Endothelial cell of umbilical vein (primary cell): Measurements from ENCODE around the gene EIF1AX. TPM values are rescaled to one million over a fixed set of nuclear protein-coding genes. Genes with fewer than 3 reads are reported as not detected.

Experiments
- BruUV-seq: library from RNA; stranded (reverse); fragments of 400-500 nt; replicated peaks from 2 replicates; lab custom pipeline; 2021; lab: Mats Ljungman, UMichigan
- CTCF ChIA-PET: fragments of 300-600, 350-600 bp; sonication (Branson Sonifier 250); formaldehyde crosslinking; loops from one replicate; lab custom pipeline; 2021; ENCODE audit warnings: antibody characterized with exemption, inconsistent platforms; lab: Charles Lee
- POLR2A ChIA-PET: fragments of 300-600, 350-600 bp; sonication (Branson Sonifier 250); formaldehyde crosslinking; loops from one replicate; lab custom pipeline; 2021; ENCODE audit warnings: antibody characterized with exemption, inconsistent platforms; lab: Charles Lee
- DNase-seq: peaks from one replicate; pipeline ENCODE4 v3.0.0-alpha.2; 2011; ENCODE audit warnings: low read depth, low spot score
- FAIRE-seq: peaks from 2 replicates; lab custom pipeline; 2011; peaks lifted over from hg19 to GRCh38; lab: Jason Lieb, UNC
- H2AFZ ChIP-seq: 2 replicates; pipeline ENCODE4 v1.6.0; 2012; ENCODE audit warnings: low read depth, low read length, control low read depth, inconsistent platforms
- H3K27ac ChIP-seq: 2 replicates; pipeline ENCODE4 v1.5.1; 2011; ENCODE audit warnings: low read depth, mild to moderate bottlenecking, control low read depth, low read length, moderate library complexity; ENCODE audit not compliant: insufficient read depth
- H3K27me3 ChIP-seq, 2 experiments: 2 replicates each; pipeline versions ENCODE4 v1.6.0 to v1.6.1; 2011; ENCODE audit warnings: low read length in 2 of 2, mixed read lengths in 1 of 2; ENCODE audit not compliant: control insufficient read depth in 2 of 2, insufficient read depth in 2 of 2
- H3K36me3 ChIP-seq, 2 experiments: 2 replicates in 1 of 2; 3 replicates in 1 of 2; pipeline ENCODE4 v1.5.1; 2011; ENCODE audit warnings: low read length in 2 of 2, mild to moderate bottlenecking in 1 of 2, moderate library complexity in 1 of 2; ENCODE audit not compliant: control insufficient read depth in 2 of 2, insufficient read depth in 2 of 2; ENCODE audit errors: extremely low read depth in 1 of 2
- H3K4me1 ChIP-seq: 3 replicates; pipeline ENCODE4 v1.5.1; 2011; ENCODE audit warnings: mild to moderate bottlenecking, low read length; ENCODE audit not compliant: control insufficient read depth, insufficient read depth; ENCODE audit errors: extremely low read depth
- H3K4me2 ChIP-seq: 2 replicates; pipeline ENCODE4 v1.6.1; 2011; ENCODE audit warnings: low read length, control low read depth, mixed read lengths; ENCODE audit not compliant: insufficient read depth
- H3K4me3 ChIP-seq, 3 experiments: fragments of 200-600 bp in 1 of 3; sonication (generic), shearing (Covaris generic) in 1 of 3; replicated peaks in 1 of 3; 2 replicates each; pipeline ENCODE4 v1.5.1; 2011 to 2016; ENCODE audit warnings: control low read depth in 3 of 3, low read length in 3 of 3, mild to moderate bottlenecking in 2 of 3, inconsistent platforms in 1 of 3, low read depth in 1 of 3, moderate library complexity in 1 of 3; ENCODE audit not compliant: insufficient read depth in 1 of 3
- H3K79me2 ChIP-seq: 2 replicates; pipeline ENCODE4 v1.6.0; 2012; ENCODE audit warnings: low read length, inconsistent platforms; ENCODE audit not compliant: control insufficient read depth, insufficient read depth
- H3K9ac ChIP-seq: replicated peaks from 2 replicates; pipeline ENCODE3; 2011; ENCODE audit warnings: low read length, control low read depth; ENCODE audit not compliant: insufficient read depth; ENCODE audit errors: extremely low read depth
- H3K9me1 ChIP-seq: replicated peaks from 3 replicates; pipeline ENCODE4 v1.6.0; 2011; ENCODE audit warnings: mild to moderate bottlenecking, low read length; ENCODE audit not compliant: control insufficient read depth, insufficient read depth; ENCODE audit errors: extremely low read depth
- H3K9me3 ChIP-seq: replicated peaks from 2 replicates; pipeline ENCODE4 v1.5.1; 2012; ENCODE audit warnings: low read length, inconsistent platforms; ENCODE audit not compliant: control insufficient read depth, insufficient read depth
- H4K20me1 ChIP-seq: replicated peaks from 2 replicates; pipeline ENCODE3; 2011; ENCODE audit warnings: mild to moderate bottlenecking, low read length; ENCODE audit not compliant: control insufficient read depth, insufficient read depth; ENCODE audit errors: extremely low read depth
- EZH2 ChIP-seq: IDR thresholded peaks from 2 replicates; pipeline ENCODE4 v1.6.1; 2012; ENCODE audit warnings: borderline replicate concordance, low read depth, mild to moderate bottlenecking, moderate library complexity, low read length, inconsistent platforms; ENCODE audit not compliant: severe bottlenecking
- GATA2 ChIP-seq: IDR thresholded peaks from 2 replicates; pipeline ENCODE4 v1.7.0; 2011; ENCODE audit warnings: low read depth, mild to moderate bottlenecking, moderate library complexity, mixed read lengths, low read length; ENCODE audit not compliant: insufficient read length, insufficient read depth
- JUN ChIP-seq: IDR thresholded peaks from 2 replicates; pipeline ENCODE4 v1.6.1; 2011; ENCODE audit warnings: borderline replicate concordance, low read depth; ENCODE audit not compliant: insufficient read length, insufficient read depth
- MYC ChIP-seq: IDR thresholded peaks from one replicate; pipeline ENCODE4 v1.6.1; 2011; ENCODE audit warnings: mild to moderate bottlenecking, low read depth, low read length
- POLR2A ChIP-seq: IDR thresholded peaks from 2 replicates; pipeline ENCODE4 v1.6.1; 2012; ENCODE audit warnings: low read depth, mild to moderate bottlenecking, control low read depth, low read length
- dilution Hi-C: fragments of 300-500 bp; cut with MboI; formaldehyde crosslinking; loops from one replicate; pipeline ENCODE4 v1.15.0; 2019; ENCODE audit warnings: low sequenced_read_pairs; ENCODE audit not compliant: extremely low pct_ligation_motif_present
- intact Hi-C: fragments of 100-400 bp; cut with micrococcal nuclease; formaldehyde crosslinking; loops from one replicate; pipeline ENCODE4 v1.10.0; 2022
- polyA plus RNA-seq, 4 experiments: library from polyadenylated mRNA; depleted of rRNA in 3 of 4; stranded (reverse) in 3 of 4; unstranded in 1 of 4; fragments of >200 nt; gene quantifications; 2 replicates each; pipeline versions ENCODE4 v1.2.1 to v1.2.3, GENCODE V29; 2011 to 2012; ENCODE audit warnings: missing spikeins in 1 of 4
- small RNA-seq: library from RNA; depleted of rRNA; stranded (forward); fragments of <200 nt; gene quantifications from one replicate; pipeline ENCODE3, GENCODE V24; 2012; ENCODE audit warnings: low replicate concordance, low read depth; ENCODE audit not compliant: insufficient read depth, insufficient read length
- total RNA-seq: library from RNA; stranded (reverse); gene quantifications from 2 replicates; pipeline ENCODE4 v1.2.3, GENCODE V29; 2021

EIF1AX gene
- total and polyA plus RNA-seq, 2 donors (not counting 3 experiments of a cell fraction or from before 2014, with no cell fraction given) = 12.8 to 89.4 TPM

GRCh38 chrX:20080277-20080676 lies 61.4 kb downstream of the EIF1AX start:
- Histone ChIP-seq H3K4me3 (no peak overlapping the region), H2AFZ (no peak overlapping the region), H3K4me2 (no peak overlapping the region), H3K9me3 (no peaks in the 10 kb centered on the region), H3K36me3 (no peaks in the 10 kb centered on the region), H4K20me1 (no peaks in the 10 kb centered on the region), H3K9ac (no peak overlapping the region), H3K4me1 (no peaks in the 10 kb centered on the region), H3K9me1 (no peaks in the 10 kb centered on the region), H3K27me3 (no peaks in the 10 kb centered on the region), H3K27ac (no peak overlapping the region), H3K79me2 (no peaks in the 10 kb centered on the region)
- TF ChIP-seq GATA2 (no peak), EZH2 (no peak), JUN (no peak), MYC (no peak), POLR2A (no peak)
- CTCF ChIA-PET = no interaction called here
- no TSS peak for BruUV-seq
- intact Hi-C loops = no loop called here
- dilution Hi-C loops = no loop called here
- POLR2A ChIA-PET = no interaction called here
- FAIRE-seq (no peak), DNase-seq (no peak)

Small RNAs within 50 kb of the gene (small RNA-seq; reads per million reads assigned to genes)
- gene RF00493 (not detected), gene RF00494 (not detected)

Other genes starting within 250 kb of the EIF1AX start
- 5.0 and 5.1 TPM in 2 replicates for gene BCLAF3, start 150.8 kb downstream of the EIF1AX start, total RNA-seq
- gene BCLAF3, start 150.8 kb downstream of the EIF1AX start, polyA plus RNA-seq = 0.40 and 5.1 TPM in 2 replicates
- 0.15 and 0.18 TPM in 2 replicates for gene MAP7D2, start 24.9 kb downstream of the EIF1AX start, total RNA-seq
- gene MAP7D2, start 24.9 kb downstream of the EIF1AX start, polyA plus RNA-seq = 0.03 and 0.08 TPM in 2 replicates
- 61.6 and 63.6 TPM in 2 replicates for gene RPS6KA3, start 125.1 kb upstream of the EIF1AX start, total RNA-seq
- gene RPS6KA3, start 125.1 kb upstream of the EIF1AX start, polyA plus RNA-seq = 24.4 and 27.7 TPM in 2 replicates